GM18498 (cell line): ENCODE data around the gene SDHB.
"Not testable (repeated sequence)": the region's sequence is repeated elsewhere in the genome, so short reads cannot be mapped to it uniquely, and the experiment has no call there.

Experiments used
- ATAC-seq: cut with Tn5 transposase; IDR thresholded peaks from one replicate; pipeline ENCODE4 v1.9.1; 2021; ENCODE audit warnings: mild to moderate bottlenecking, moderate library complexity; ENCODE audit not compliant: unreplicated experiment

SDHB gene

GRCh38 chr1:17075470-17076255 is 21.8 kb upstream of the SDHB start:
- ATAC-seq, result no peak

- ATAC-seq, result no peak
Measured at GRCh38 chr1:17071794-17072193, 18.0 kb upstream of the SDHB start.

GRCh38 chr1:17070163-17070525 is 16.3 kb upstream of the SDHB start:
- no peak for ATAC-seq

GRCh38 chr1:17069452-17070162 is 15.8 kb upstream of the SDHB start:
- no peak for ATAC-seq

GRCh38 chr1:17068789-17069188 is 15.0 kb upstream of the SDHB start:
- no peak for ATAC-seq

GRCh38 chr1:17067465-17068240 is 13.8 kb upstream of the SDHB start:
- ATAC-seq, result no peak

- ATAC-seq, result no peak
Measured at GRCh38 chr1:17067069-17067426, 13.2 kb upstream of the SDHB start.

GRCh38 chr1:17066361-17067068 is 12.7 kb upstream of the SDHB start:
- ATAC-seq, result no peak

- ATAC-seq, result no peak
Measured at GRCh38 chr1:17065666-17066065, 11.8 kb upstream of the SDHB start.

- ATAC-seq, result not testable (repeated sequence)
Measured at GRCh38 chr1:17062751-17063150, 8.9 kb upstream of the SDHB start.

- no peak for ATAC-seq
Measured at GRCh38 chr1:17061892-17062291, 8.1 kb upstream of the SDHB start.

GRCh38 chr1:17061486-17061885 is 7.7 kb upstream of the SDHB start:
- no peak for ATAC-seq

- no peak for ATAC-seq
Measured at GRCh38 chr1:17060306-17060749, 6.5 kb upstream of the SDHB start.

GRCh38 chr1:17059391-17060305 is 5.8 kb upstream of the SDHB start:
- ATAC-seq, result no peak

- no peak for ATAC-seq
Measured at GRCh38 chr1:17056551-17056950, 2.7 kb upstream of the SDHB start.

- no peak for ATAC-seq
Measured at GRCh38 chr1:17055801-17056200, 2.0 kb upstream of the SDHB start.

GRCh38 chr1:17053086-17053684 is 647 bp downstream of the SDHB start:
- no peak for ATAC-seq

- ATAC-seq, result no peak
Measured at GRCh38 chr1:17052641-17053040, 1.2 kb downstream of the SDHB start.

GRCh38 chr1:17052038-17052437 is 1.8 kb downstream of the SDHB start:
- ATAC-seq, result no peak

GRCh38 chr1:17047924-17048323 is 5.9 kb downstream of the SDHB start:
- ATAC-seq, result no peak
